Fibroblast of peridontal ligament (primary cell): ENCODE data around the gene BARHL2.

Experiments
- DNase-seq: peaks from one replicate; pipeline ENCODE4 v3.0.0-alpha.2; 2010; ENCODE audit errors: extremely low read depth

The BARHL2 gene

GRCh38 chr1:90710579-90711536 is 6.2 kb downstream of the BARHL2 start:
- no peak for DNase-seq

GRCh38 chr1:90709535-90709934 is 7.6 kb downstream of the BARHL2 start:
- no peak for DNase-seq

GRCh38 chr1:90708826-90709225 is 8.3 kb downstream of the BARHL2 start:
- DNase-seq = no peak

- no peak for DNase-seq
Observed at GRCh38 chr1:90708236-90708786, 8.8 kb downstream of the BARHL2 start.

GRCh38 chr1:90707363-90707710 is 9.8 kb downstream of the BARHL2 start:
- DNase-seq = no peak

GRCh38 chr1:90706437-90707362 is 10.4 kb downstream of the BARHL2 start:
- no peak for DNase-seq

- DNase-seq = no peak
Observed at GRCh38 chr1:90705956-90706355, 11.1 kb downstream of the BARHL2 start.

- DNase-seq = no peak
Observed at GRCh38 chr1:90704817-90705216, 12.3 kb downstream of the BARHL2 start.

- DNase-seq = no peak
Observed at GRCh38 chr1:90694846-90695245, 22.3 kb downstream of the BARHL2 start.

GRCh38 chr1:90687747-90688146 is 29.4 kb downstream of the BARHL2 start:
- no peak for DNase-seq

GRCh38 chr1:90675161-90675847 is 41.8 kb downstream of the BARHL2 start:
- no peak for DNase-seq

- no peak for DNase-seq
Observed at GRCh38 chr1:90671741-90672140, 45.4 kb downstream of the BARHL2 start.

GRCh38 chr1:90671251-90671650 is 45.9 kb downstream of the BARHL2 start:
- no peak for DNase-seq
